Calu3 (cell line): Measurements from ENCODE around the gene ACTL6B. TPM values are rescaled to one million over a fixed set of nuclear protein-coding genes. Genes with fewer than 3 reads are reported as not detected.

Experiments
- BruUV-seq: library from RNA; stranded (reverse); fragments of 400-500 nt; replicated peaks from 2 replicates; lab custom pipeline; 2021; lab: Mats Ljungman, UMichigan
- CTCF ChIA-PET: fragments of 300-600 bp; sonication (Branson Sonifier 250); formaldehyde crosslinking; loops from one replicate; lab custom pipeline; 2022; ENCODE audit warnings: antibody characterized with exemption; lab: Charles Lee
- DNase-seq: peaks from one replicate; pipeline ENCODE4 v3.0.0; 2022
- H3K27ac Mint-ChIP-seq: one replicate; pipeline ENCODE4 v1.8.0; 2022; ENCODE audit warnings: mixed read lengths; ENCODE audit not compliant: unreplicated experiment
- H3K27me3 Mint-ChIP-seq: one replicate; pipeline ENCODE4 v1.8.0; 2022; ENCODE audit warnings: mixed read lengths; ENCODE audit not compliant: unreplicated experiment
- H3K36me3 Mint-ChIP-seq: one replicate; pipeline ENCODE4 v1.8.0; 2022; ENCODE audit warnings: mild to moderate bottlenecking, moderate library complexity, mixed read lengths; ENCODE audit not compliant: insufficient read depth, unreplicated experiment
- H3K4me1 Mint-ChIP-seq: one replicate; pipeline ENCODE4 v1.8.0; 2022; ENCODE audit warnings: mild to moderate bottlenecking, low read depth, mixed read lengths; ENCODE audit not compliant: unreplicated experiment
- H3K4me3 Mint-ChIP-seq: one replicate; pipeline ENCODE4 v1.8.0; 2022; ENCODE audit warnings: mild to moderate bottlenecking, low read depth, moderate library complexity, mixed read lengths; ENCODE audit not compliant: unreplicated experiment
- H3K9me3 Mint-ChIP-seq: one replicate; pipeline ENCODE4 v1.8.0; 2022; ENCODE audit warnings: low read depth, mixed read lengths; ENCODE audit not compliant: unreplicated experiment
- CTCF ChIP-seq: fragments of 200-600 bp; IDR thresholded peaks from one replicate; pipeline ENCODE4 v1.8.0; 2022; ENCODE audit warnings: antibody characterized with exemption; ENCODE audit not compliant: unreplicated experiment
- intact Hi-C: fragments of 100-400 bp; cut with micrococcal nuclease; formaldehyde crosslinking; loops from one replicate; pipeline ENCODE4 v1.10.0; 2022; ENCODE audit not compliant: unreplicated experiment
- total RNA-seq: library from RNA; stranded (reverse); gene quantifications from 2 replicates; pipeline ENCODE4 v1.2.3, GENCODE V29; 2022

ACTL6B gene
- total RNA-seq, 1 experiment from 2014 or later, result not detected

DNA sequence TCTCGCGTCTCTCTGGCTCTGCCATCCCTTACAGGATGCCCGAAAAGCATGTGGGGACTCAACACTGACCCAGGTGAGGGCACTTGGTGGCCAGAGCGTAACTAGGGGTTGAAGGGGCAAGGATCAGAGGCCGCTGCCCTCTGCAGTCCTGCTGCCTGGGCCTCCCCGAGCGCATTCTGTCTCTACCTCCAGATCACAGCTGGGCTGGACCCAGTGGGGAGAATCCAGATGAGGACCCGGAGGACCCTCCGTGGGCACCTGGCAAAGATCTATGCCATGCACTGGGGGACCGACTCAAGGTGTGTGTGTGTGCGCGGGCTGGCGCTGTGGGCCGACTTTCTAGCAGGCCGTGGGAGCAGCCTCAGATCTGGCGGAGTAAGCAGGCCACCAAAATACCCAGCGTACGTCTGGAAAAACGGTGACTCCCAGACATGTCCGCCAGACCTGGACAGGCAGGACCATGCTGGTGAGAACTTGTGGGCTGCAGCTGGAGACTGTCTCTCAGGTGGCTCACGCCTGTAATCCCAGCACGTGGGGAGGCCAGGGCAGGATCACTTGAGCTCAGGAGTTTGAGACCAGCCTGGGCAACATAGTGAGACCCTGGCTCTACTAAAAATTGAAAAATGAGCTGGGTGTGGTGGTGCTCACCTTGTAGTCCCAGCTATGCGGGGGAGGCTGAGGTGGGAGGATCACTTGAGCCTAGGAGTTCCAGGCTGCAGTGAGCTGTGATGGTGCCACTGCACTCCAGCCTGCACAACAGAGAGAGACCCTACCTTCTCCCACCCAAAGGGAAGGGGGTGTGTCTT is 20.5 kb upstream of the ACTL6B start:
- DNase-seq, result no peak
- peaks cover 66% of the 10 kb centered on the region for H3K36me3 Mint-ChIP-seq
- CTCF ChIA-PET, result interaction anchor here (0.6 to 0.7 kb wide), 3 partner anchors 178 to 329 kb away, joined by 3 to 4 read pairs (median 3); no protein-coding TSS in a partner anchor
- no peak overlapping the region for H3K27ac Mint-ChIP-seq
- no peak for TF ChIP-seq CTCF
- peak overlapping the region; percentile 93 for H3K4me3 Mint-ChIP-seq
- H3K9me3 Mint-ChIP-seq, result no peaks in the 10 kb centered on the region
- intact Hi-C loops, result no loop called here
- peaks cover 3% of the 10 kb centered on the region for H3K27me3 Mint-ChIP-seq
- no TSS peak for BruUV-seq
- H3K4me1 Mint-ChIP-seq, result no peaks in the 10 kb centered on the region

DNA sequence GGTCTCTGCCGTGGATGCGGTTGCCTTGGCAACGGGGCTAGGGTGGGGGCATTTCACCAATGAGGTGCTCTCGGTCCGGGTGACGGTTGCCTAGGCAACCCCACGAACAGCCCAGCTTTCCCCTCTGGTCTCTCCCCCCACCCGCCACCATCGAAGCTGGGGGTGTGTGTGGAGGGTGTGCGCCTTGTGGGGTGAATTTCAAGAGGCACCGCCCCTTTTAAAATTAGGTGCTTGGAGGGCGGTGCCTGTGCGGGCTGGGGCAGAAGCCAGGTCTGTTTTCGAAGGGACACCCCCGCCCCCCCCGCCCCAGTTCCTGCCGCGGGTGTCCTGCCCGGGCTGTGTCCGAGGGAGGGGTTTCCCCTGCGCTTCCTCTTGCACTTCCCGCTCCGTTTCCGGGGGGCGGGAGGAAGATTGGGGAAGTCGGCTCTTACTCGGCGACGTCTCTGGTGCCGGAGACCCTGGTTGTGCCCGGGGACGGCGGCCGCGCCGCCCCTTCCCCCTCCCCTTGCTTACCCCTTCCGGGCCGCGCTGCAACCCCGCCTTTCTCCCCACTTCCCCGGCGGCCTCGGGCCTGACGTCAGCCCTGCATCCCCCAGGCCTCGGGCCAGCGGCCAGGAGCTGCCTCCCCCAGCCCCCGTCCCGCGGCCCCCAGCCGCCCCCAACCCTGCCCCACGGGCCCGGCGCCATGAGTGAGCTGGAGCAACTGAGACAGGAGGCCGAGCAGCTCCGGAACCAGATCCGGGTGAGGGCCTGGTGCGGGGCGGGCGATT is 19.5 kb upstream of the ACTL6B start:
- no peak overlapping the region for H3K27ac Mint-ChIP-seq
- peak; percentile 33 for DNase-seq
- no TSS peak for BruUV-seq
- TF ChIP-seq CTCF, result no peak
- peaks cover 12% of the 10 kb centered on the region for H3K27me3 Mint-ChIP-seq
- H3K9me3 Mint-ChIP-seq, result no peaks in the 10 kb centered on the region
- no peaks in the 10 kb centered on the region for H3K4me1 Mint-ChIP-seq
- intact Hi-C loops, result no loop called here
- H3K36me3 Mint-ChIP-seq, result peaks cover 57% of the 10 kb centered on the region
- H3K4me3 Mint-ChIP-seq, result peak overlapping the region; percentile 93
- CTCF ChIA-PET, result interaction anchor here (0.7 kb wide), 1 partner anchor 211 kb away, joined by 3 read pairs; no protein-coding TSS in a partner anchor

GRCh38 chr7:100675105-100675451 is 18.8 kb upstream of the ACTL6B start:
- Mint-ChIP-seq H3K27ac (peak overlapping the region; percentile 90), H3K36me3 (peaks cover 52% of the 10 kb centered on the region), H3K4me3 (peak overlapping the region; percentile 93), H3K4me1 (no peaks in the 10 kb centered on the region), H3K27me3 (peaks cover 13% of the 10 kb centered on the region), H3K9me3 (no peaks in the 10 kb centered on the region)
- DNase-seq, result no peak
- intact Hi-C loops, result no loop called here
- CTCF ChIA-PET, result no interaction called here
- BruUV-seq, result no TSS peak
- TF ChIP-seq CTCF, result no peak

GRCh38 chr7:100674411-100675104 is 18.3 kb upstream of the ACTL6B start:
- peak overlapping the region; percentile 93 for H3K4me3 Mint-ChIP-seq
- no peaks in the 10 kb centered on the region for H3K9me3 Mint-ChIP-seq
- no peak for TF ChIP-seq CTCF
- H3K4me1 Mint-ChIP-seq, result no peaks in the 10 kb centered on the region
- H3K27ac Mint-ChIP-seq, result peak overlapping the region; percentile 90
- intact Hi-C loops, result no loop called here
- TSS peak; percentile 16 for BruUV-seq
- CTCF ChIA-PET, result no interaction called here
- DNase-seq, result no peak
- peaks cover 13% of the 10 kb centered on the region for H3K27me3 Mint-ChIP-seq
- H3K36me3 Mint-ChIP-seq, result peaks cover 48% of the 10 kb centered on the region
